ENCODE measurements around the gene ZBTB40. TPM values are rescaled to one million over a fixed set of nuclear protein-coding genes. Genes with fewer than 3 reads are reported as not detected.

Gene ZBTB40
- total RNA-seq, 1 donor from 2014 or later, result 17.4 TPM

DNA sequence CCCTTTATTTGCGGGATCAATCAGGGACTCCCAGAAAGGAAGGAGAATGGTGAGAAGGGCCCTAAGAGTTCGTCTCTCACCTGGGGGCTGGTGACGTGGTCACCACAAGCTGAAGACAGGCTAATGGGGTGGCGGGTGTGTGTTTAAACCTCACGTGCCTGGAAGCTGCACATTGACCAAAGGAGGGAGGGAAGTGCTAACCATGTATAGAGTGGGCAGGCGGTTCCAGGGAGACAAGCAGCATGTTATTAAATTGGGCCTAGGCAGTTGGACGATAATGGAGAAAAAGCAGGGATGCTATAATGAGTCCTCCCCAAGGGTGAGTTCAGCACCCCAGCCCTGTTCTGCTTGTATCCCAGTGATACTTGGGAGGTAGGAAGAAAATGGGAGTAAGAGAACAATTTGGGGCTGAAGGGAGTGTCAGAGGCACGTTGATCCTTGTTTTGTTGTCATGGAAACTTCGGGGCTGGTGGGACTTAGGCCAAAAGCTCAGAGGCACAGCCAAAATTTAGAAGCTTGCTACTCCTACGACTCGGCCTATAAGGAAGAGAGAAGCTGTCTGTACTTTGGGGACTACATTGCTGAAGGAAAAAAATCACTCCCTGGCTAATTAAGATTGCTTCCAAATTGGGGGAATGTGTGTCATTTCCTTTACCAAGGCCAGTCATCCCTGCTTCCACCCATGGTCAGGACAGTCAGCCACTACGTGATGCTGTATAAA is 78.4 kb downstream of the ZBTB40 start:
- no peak for DNase-seq (ENCODE audit: low spot score)

- no peak for DNase-seq (ENCODE audit: low spot score)
Measured at GRCh38 chr1:22530715-22531114, 79.1 kb downstream of the ZBTB40 start.

DNA sequence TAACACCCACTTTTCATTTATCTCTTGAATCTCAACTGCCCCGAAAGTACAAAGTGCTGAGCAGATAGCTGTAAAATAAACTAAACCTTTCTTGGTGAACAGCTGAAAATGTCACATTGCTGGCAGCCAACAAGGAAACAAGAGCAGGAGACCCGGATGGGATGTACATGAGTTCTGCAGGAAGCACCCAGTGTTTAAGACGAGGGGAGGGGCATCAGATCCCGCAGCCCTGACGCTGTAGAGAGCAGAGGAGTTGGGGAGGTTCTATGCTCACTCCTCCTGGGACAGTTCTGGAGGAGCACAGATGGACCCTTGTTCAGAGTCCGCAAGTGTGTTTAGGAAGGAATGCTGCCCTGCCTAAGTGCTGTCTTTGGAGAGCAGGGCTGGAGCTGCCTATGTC is 79.6 kb downstream of the ZBTB40 start:
- DNase-seq (ENCODE audit: low spot score), result no peak

DNA sequence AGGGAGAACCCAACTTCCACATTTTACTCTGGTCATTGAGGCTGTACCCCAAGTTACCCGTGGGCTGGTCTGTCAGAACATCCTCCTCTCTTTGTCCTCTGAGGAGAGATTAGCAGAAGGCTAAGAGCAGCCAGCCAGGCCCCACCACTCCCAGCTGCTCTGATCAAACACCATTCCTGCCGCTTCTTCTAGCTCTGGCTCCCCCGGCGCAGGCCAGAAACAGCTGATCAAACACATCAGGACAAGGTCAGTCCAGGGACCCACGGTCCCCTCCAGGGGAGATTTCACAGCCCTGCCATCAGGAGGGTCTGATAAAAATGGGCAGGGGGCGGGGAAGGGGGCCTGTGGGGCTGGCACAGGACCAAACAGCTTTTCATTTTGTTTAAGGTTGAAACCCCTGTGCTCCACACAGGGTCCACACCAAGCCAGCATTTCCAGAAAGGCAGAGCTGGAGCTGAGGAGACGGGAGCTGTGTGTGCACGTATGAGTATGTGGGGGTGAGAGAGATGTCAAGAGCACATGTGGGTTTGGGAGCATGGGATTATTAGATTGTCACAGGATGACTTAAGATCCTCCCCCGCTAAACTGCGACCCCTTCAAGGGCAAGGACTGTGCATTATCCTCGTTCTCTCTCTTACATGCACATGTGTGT is 81.7 kb downstream of the ZBTB40 start:
- DNase-seq (ENCODE audit: low spot score), result no peak

DNA sequence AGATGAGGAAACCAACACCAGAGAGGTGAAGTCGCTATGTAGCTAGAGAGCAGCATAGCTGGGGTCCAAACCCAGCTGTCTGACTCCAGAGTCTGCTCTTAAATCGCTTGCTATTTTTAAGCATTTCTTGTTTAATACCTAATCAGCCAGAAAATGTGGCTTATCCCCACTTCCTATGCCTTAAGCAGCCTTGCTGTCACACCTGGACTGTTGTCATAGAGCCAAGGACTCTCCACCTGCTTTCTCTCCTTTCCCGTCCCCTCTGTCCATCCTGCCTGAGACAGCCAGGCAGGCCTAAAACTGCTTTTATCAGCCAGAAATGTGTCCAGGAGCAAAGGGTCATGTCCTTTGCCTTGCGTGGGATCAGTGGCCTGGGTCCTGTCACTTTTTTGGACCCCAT is 83.3 kb downstream of the ZBTB40 start:
- DNase-seq (ENCODE audit: low spot score), result no peak

- DNase-seq (ENCODE audit: low spot score), result no peak
Measured at GRCh38 chr1:22535399-22535798, 83.7 kb downstream of the ZBTB40 start.

- no peak for DNase-seq (ENCODE audit: low spot score)
Measured at GRCh38 chr1:22536506-22536905, 84.9 kb downstream of the ZBTB40 start.

GRCh38 chr1:22537441-22538139 is 85.9 kb downstream of the ZBTB40 start:
- no peak for DNase-seq (ENCODE audit: low spot score)

- no peak for DNase-seq (ENCODE audit: low spot score)
Measured at GRCh38 chr1:22539510-22540118, 88.0 kb downstream of the ZBTB40 start.

DNA sequence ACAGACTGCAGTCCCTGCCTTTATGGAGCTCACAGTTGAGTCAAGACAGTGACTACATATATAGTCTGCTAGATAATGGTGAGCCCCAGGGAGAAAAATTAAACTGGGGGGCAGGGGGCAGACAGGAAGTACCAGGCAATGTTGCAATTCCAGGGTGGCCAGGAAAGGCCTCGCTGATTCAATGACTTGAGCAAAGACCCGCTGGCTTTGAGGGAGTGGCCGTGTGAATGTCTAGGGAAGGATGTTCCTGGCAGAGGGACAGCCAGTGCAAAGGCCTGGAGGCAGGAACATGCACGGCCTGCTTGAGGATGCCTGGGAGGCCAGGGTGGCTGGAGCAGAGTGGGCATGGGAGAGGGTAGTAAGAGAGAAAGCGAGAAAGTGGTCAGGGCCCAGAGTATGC is 88.7 kb downstream of the ZBTB40 start:
- no peak for DNase-seq (ENCODE audit: low spot score)

GRCh38 chr1:22542886-22543285 is 91.2 kb downstream of the ZBTB40 start:
- no peak for DNase-seq (ENCODE audit: low spot score)

DNA sequence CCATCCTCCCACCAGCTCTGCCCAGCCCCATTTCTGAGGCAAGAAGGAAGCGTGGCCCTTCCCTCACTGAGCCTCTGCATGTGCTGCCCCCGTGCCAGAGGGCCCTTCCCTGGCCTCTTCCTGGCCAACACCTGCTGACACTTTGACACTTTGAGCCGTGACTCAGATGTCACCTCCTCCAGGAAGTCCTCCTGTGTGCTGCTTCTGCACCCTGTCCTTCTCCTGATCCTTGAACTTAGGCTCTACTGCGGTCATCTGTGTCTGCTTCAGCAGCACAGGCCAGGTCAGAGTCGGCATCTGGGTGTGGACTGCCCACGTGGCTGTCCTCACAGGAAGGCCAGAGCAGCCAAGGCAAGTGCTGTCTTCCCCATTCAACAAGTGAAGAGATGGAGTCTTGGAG is 92.0 kb downstream of the ZBTB40 start:
- DNase-seq (ENCODE audit: low spot score), result no peak

GRCh38 chr1:22544606-22545005 is 93.0 kb downstream of the ZBTB40 start:
- DNase-seq (ENCODE audit: low spot score), result no peak

DNA sequence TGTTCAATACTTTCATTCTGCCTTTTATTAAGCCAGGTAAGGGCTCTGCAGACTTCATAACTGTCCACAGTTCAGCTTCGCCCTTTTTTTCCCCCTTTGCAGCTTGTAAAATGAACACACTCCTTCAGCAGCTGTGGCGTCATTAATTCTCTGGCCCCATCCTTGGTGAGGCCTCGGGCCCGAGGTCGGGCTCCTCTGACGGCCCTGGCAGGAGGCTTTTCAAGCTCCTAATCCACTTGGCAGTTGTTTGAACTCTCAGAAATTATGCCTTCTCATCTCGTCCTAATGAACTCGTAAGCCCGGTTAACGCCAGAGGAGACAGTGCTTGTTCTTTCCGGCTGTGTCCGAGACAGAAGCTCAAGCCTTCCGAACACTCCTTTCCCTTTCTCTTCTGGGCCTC is 93.5 kb downstream of the ZBTB40 start:
- no peak for DNase-seq (ENCODE audit: low spot score)

GRCh38 chr1:22547186-22547817 is 95.7 kb downstream of the ZBTB40 start:
- no peak for DNase-seq (ENCODE audit: low spot score)

DNA sequence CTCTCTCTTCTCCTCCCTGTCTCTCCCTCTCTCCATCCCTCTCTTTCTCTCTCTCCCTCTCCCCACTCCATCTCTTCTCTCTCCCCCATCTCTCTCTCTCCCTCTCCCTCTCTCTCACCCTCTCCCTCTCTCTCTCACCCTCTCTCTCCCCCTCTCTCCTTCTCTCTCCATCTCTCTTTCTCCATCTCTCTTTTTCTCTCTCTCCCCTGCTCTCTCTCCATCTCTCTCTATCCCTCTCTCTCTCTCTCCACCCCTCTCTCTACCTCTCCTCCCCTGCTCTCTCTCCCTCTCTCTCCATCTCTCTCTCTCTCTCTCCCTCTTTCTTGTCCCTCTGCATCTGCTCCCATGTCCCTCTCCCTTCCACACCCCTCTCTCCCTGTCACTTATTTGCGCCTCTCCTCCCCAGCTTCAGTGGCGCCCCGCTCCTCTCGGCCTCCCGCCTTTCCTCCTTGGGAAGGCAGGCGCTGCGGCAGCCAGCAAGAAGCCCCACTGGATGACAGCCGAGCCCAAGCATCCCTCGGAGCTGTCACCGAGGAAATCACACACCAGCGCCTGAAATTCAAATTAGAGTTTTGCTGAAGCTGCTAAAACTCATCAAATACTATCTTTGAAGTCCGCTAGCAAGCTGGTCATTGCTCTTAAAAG is 96.3 kb downstream of the ZBTB40 start:
- no peak for DNase-seq (ENCODE audit: low spot score)

DNA sequence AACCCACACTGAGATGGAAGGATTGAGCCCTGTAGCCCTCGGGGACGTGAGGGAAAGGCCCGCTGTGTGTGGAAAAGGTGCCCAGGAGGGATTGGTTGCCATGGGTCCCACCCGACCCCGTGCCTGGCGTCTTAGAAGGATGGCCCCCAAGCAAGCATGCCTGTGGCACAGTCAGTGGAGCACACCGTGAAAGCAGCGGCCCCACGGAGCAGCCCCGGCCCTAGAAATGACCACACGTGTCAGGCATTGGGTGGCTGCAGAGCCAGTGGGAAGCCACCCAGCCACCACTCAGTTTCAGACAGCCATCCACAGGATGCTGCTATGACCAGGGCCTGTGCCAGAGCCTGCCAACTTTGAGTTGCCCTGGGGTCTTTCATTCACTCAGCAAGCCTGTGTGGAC is 98.4 kb downstream of the ZBTB40 start:
- no peak for DNase-seq (ENCODE audit: low spot score)

DNA sequence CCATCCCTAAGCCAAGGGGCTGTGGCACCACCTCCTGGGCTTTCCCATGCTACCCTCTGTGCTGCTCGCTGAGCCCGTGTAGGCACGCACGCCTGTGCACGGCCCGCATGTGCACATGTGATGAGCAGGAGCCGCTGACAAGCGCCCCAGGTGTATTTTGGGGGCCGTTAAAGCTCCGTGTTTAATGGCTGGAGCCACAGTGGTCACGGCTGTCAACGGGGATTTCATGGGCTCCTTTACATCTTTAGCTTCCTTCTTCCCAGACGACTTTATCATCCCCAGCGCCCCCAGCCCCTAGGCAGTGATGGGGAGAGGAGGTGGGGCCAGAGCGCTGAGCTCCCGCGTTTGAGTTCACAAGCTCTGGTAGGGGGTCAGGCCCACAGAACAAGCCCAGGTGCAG is 99.9 kb downstream of the ZBTB40 start:
- no peak for DNase-seq (ENCODE audit: low spot score)

DNA sequence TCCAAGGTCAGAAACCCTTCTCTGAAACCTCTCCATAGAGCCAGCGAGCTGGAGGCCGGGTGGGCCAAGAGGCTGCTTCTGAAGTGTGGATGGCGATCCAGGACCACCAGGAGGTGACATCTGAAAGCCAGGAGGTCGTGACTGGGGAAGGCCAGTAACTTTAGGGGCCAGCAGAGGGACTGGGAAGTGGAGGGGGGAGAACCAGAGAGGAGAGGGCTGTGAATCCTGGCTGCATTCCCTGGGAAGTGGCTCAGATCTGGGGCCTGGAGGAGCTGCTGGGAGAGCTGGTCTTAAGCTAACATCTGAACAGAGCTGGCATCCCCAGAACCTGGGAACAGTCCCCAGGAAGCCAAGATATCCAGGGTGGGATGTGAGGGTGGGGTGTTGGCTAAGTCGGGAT is 100.4 kb downstream of the ZBTB40 start:
- no peak for DNase-seq (ENCODE audit: low spot score)

DNA sequence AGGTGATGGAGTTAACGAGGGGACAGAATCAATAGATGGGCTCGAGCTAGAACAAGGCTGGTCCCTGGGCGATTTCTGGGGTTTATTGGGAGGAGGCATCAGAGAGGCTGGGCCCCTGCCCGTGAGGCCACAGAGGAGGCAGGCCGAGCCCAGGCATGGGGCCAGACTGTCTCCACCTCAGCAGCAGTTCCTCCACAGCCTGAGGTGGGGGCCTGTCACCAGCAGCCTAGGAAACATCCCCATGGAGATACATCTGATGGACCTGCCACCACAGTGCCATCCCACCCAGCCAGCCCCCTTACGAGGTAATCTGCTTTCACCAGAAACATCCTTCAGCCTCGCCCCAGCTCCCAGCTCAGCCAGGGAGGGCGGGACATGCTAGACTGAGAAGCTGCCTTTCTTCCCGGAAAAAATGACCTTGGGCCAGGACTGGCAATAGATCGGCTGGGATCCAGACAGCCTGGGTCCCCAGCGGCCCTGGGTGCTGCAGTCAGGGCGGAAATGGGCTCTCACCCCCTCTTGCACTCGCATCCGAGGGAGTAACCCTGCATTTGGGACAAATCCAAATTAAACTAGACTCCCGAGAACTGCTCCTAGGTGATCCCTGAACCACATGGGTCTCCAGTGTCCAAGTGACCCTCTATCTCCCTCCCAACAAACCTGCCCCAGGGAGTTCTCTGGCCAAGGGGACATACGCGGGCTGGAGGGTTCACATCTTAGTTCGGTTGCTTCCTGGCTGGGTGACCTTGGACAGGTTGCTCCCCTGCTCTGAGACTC is 101.6 kb downstream of the ZBTB40 start:
- DNase-seq (ENCODE audit: low spot score), result no peak

Measured in mesenteric fat pad (tissue), 1 donor.